GM19372 (cell line): Measurements from ENCODE around the gene ERC1.
"Not testable (repeated sequence)": the region's sequence is repeated elsewhere in the genome, so short reads cannot be mapped to it uniquely, and the experiment has no call there.

Experiments used
- ATAC-seq: cut with Tn5 transposase; IDR thresholded peaks from one replicate; pipeline ENCODE4 v1.9.1; 2021; ENCODE audit warnings: mild to moderate bottlenecking, low read depth, moderate library complexity; ENCODE audit not compliant: unreplicated experiment

ERC1 gene

GRCh38 chr12:981176-981828, 9.7 kb upstream of the ERC1 start:
- no peak for ATAC-seq

GRCh38 chr12:981961-982360, 9.1 kb upstream of the ERC1 start:
- ATAC-seq, result no peak

GRCh38 chr12:988646-989045, 2.4 kb upstream of the ERC1 start:
- ATAC-seq, result no peak

- ATAC-seq, result no peak
Observed at GRCh38 chr12:989051-989450, 2.0 kb upstream of the ERC1 start.

- no peak for ATAC-seq
Observed at GRCh38 chr12:989751-990660, 1.0 kb upstream of the ERC1 start.

GRCh38 chr12:991350-992333, 619 bp downstream of the ERC1 start:
- peak; percentile 39 for ATAC-seq

- ATAC-seq, result no peak
Observed at GRCh38 chr12:992647-993046, 1.6 kb downstream of the ERC1 start.

- no peak for ATAC-seq
Observed at GRCh38 chr12:996881-997280, 5.9 kb downstream of the ERC1 start.

GRCh38 chr12:997505-997904, 6.5 kb downstream of the ERC1 start:
- no peak for ATAC-seq

- no peak for ATAC-seq
Observed at GRCh38 chr12:998020-998874, 7.2 kb downstream of the ERC1 start.

- ATAC-seq, result not testable (repeated sequence)
Observed at GRCh38 chr12:999736-1000135, 8.7 kb downstream of the ERC1 start.

GRCh38 chr12:1001507-1001906, 10.5 kb downstream of the ERC1 start:
- no peak for ATAC-seq

- ATAC-seq, result no peak
Observed at GRCh38 chr12:1003600-1004271, 12.7 kb downstream of the ERC1 start.

- no peak for ATAC-seq
Observed at GRCh38 chr12:1006255-1006654, 15.2 kb downstream of the ERC1 start.

GRCh38 chr12:1007276-1007675, 16.3 kb downstream of the ERC1 start:
- ATAC-seq, result no peak

- ATAC-seq, result no peak
Observed at GRCh38 chr12:1007994-1008393, 17.0 kb downstream of the ERC1 start.

- no peak for ATAC-seq
Observed at GRCh38 chr12:1011091-1011490, 20.1 kb downstream of the ERC1 start.

GRCh38 chr12:1013618-1014489, 22.8 kb downstream of the ERC1 start:
- ATAC-seq, result no peak
